ENCODE data around the gene ARFGAP2.

- TF ChIP-seq CTCF (IDR thresholded peaks at IDR 0.05; ENCODE audit: borderline replicate concordance, extremely low read depth, low read length, poor library complexity, severe bottlenecking) (no peak), EZH2 (IDR thresholded peaks at IDR 0.05; ENCODE audit: borderline replicate concordance, low read depth, low read length, severe bottlenecking) (no peak)
These were observed 53.6 kb downstream of the ARFGAP2 start for GRCh38 chr11:47123094-47123493.

Measured in DND-41 (cell line).